Stimulated activated CD4-positive, alpha-beta T cell treated with anti-CD3 and anti-CD28 coated beads, Interleukin-15, amount 100 ng/mL, for 1 hour (primary cell): ENCODE measurements around the gene MMRN2.

Experiments
- DNase-seq, 2 donors: peaks; one replicate each; pipeline ENCODE4 v3.0.0-alpha.2; 2020; ENCODE audit warnings: low read depth in 1 of 2, low spot score in 1 of 2

Gene MMRN2

DNA sequence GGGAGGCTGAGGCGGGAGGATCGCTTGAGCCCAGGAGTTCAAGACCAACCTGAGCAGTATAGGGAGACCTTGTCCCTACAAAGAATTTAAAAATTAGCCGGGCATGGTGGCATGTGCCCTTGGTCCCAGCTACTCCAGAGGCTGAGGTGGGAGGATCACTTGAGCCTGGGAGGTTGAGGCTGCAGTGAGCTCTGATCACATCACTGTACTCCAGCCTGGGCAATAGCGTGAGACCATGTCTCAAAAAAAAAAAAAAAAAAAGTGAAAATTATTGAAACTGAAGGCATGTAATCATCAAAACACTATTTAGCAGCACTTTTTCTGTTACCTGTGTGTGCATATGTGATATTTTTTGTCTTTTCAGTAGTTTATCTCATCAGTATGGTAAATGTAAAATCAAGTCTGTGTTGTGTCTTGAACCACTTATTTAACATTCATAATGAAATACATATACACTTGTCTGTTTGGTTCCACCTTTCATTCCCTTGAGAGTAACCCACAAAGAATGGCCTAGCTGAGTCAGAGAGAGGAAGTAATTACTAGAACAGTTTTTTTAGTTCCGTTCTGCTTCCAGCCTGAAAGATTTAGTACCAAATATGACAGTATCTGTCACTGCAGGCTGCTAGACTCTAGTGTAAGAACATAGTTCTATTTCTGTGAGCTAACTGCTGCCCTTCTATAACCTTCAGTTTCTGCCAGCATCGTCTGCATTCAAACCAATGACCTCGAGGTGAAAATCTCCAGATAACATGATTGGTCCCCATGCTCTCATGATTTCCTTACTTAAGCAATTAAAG, 68.6 kb downstream of the MMRN2 start:
- DNase-seq = no peak
